Mucosa of stomach (tissue), 1 donor: ENCODE data around the gene DIAPH2.

ENCODE experiments used
- H3K27me3 ChIP-seq: one replicate; pipeline ENCODE4 v1.7.0; 2013; ENCODE audit warnings: mild to moderate bottlenecking, low read length; ENCODE audit not compliant: control insufficient read depth, insufficient read depth
- H3K36me3 ChIP-seq: one replicate; pipeline ENCODE4 v1.7.0; 2013; ENCODE audit warnings: low read length; ENCODE audit not compliant: control insufficient read depth, insufficient read depth
- H3K4me1 ChIP-seq: one replicate; pipeline ENCODE4 v1.7.0; 2013; ENCODE audit warnings: mild to moderate bottlenecking, low read length; ENCODE audit not compliant: control insufficient read depth, insufficient read depth
- H3K4me3 ChIP-seq: one replicate; pipeline ENCODE4 v1.7.0; 2013; ENCODE audit warnings: low read length
- H3K9ac ChIP-seq: one replicate; pipeline ENCODE4 v1.7.0; 2013; ENCODE audit warnings: mild to moderate bottlenecking, low read length, moderate library complexity
- H3K9me3 ChIP-seq: one replicate; pipeline ENCODE4 v1.7.0; 2013; ENCODE audit warnings: mild to moderate bottlenecking, low read length, moderate library complexity; ENCODE audit not compliant: control insufficient read depth
- donor health status: Pancreatic carcinoma.

Gene DIAPH2

DNA sequence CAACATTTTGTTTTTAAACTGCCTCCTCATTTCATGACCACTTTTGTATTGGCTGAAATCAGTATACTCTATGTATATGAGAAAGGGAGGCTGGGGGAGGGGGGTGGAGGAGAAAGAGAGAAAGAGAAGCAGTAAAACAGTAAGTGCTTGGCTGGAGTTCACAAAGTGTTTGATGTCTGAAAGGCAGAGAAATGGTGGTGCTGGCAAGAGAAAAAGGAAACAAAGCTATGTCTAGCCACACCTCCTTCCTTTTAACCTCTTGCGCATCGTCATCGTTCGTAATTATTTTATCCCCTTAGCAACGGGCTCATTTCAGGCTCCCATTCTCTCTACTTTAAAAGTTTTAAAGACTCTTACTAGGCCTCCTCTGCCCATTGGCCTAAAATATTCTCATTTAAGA lies 224.6 kb downstream of the DIAPH2 start:
- no peaks in the 10 kb centered on the region for H3K4me1 ChIP-seq
- no peaks in the 10 kb centered on the region for H3K27me3 ChIP-seq
- H3K9me3 ChIP-seq: no peaks in the 10 kb centered on the region
- no peaks in the 10 kb centered on the region for H3K36me3 ChIP-seq
- H3K9ac ChIP-seq: no peak overlapping the region
- H3K4me3 ChIP-seq: no peak overlapping the region

DNA sequence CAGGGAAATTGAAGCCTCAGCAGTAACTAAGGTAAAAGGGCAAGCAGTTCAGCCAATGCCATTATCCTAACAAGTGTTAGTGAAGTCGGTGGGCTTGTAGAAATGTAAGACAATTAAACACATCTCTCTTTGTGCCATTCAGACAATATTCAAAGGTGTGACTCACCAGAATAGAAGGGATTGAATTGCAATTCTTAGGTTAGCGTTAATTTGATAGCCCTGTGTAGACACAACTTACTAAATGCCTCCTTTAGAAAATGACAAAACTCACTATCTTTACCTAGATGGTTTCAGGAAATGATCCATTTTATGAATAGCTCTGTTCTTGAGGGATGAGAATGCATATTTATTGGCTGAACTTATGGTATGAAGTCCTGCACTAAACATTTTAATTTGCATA lies 234.2 kb downstream of the DIAPH2 start:
- H3K9me3 ChIP-seq: no peaks in the 10 kb centered on the region
- H3K36me3 ChIP-seq: no peaks in the 10 kb centered on the region
- H3K4me1 ChIP-seq: no peaks in the 10 kb centered on the region
- H3K9ac ChIP-seq: no peak overlapping the region
- H3K4me3 ChIP-seq: no peak overlapping the region
- no peaks in the 10 kb centered on the region for H3K27me3 ChIP-seq

DNA sequence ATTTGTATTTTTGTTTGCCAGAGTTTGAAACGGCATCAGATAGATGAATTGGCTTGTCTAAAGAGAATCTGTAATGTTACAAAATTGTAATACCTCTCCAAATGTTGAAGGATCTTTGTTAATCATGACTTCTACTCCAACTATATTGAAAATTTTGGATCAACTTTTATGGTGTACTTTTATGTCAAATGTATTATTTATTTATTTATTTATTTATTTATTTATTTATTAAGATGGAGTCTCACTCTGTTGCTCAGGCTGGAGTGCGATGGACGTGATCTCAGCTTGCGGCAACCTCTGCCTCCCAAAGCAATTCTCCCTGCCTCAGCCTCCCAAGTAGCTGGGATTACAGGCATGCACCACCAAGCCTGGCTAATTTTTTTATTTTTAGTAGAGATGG lies 235.0 kb downstream of the DIAPH2 start:
- Histone ChIP-seq H3K9me3 (no peaks in the 10 kb centered on the region), H3K27me3 (no peaks in the 10 kb centered on the region), H3K4me1 (no peaks in the 10 kb centered on the region), H3K9ac (no peak overlapping the region), H3K36me3 (no peaks in the 10 kb centered on the region), H3K4me3 (no peak overlapping the region)

DNA sequence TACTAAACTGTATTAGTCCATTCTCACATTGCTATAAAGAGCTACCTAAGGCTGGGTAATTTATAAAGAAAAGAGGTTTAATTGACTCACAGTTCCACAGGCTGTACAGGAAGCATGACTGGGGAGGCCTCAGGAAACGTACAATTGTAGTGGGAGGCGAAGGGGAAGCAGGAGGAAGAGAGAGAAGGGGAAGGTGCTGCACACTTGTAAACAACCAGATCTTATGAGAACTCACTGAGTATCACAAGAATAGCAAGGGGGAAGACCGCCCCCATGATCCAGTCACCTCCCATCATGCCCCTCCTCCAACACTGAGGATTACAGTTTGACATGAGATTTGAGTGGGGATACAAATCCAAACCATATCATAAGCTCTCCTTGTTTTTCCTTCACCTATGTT lies 239.9 kb downstream of the DIAPH2 start:
- Histone ChIP-seq H3K4me1 (no peaks in the 10 kb centered on the region), H3K4me3 (no peak overlapping the region), H3K36me3 (no peaks in the 10 kb centered on the region), H3K9me3 (no peaks in the 10 kb centered on the region), H3K27me3 (no peaks in the 10 kb centered on the region), H3K9ac (no peak overlapping the region)

DNA sequence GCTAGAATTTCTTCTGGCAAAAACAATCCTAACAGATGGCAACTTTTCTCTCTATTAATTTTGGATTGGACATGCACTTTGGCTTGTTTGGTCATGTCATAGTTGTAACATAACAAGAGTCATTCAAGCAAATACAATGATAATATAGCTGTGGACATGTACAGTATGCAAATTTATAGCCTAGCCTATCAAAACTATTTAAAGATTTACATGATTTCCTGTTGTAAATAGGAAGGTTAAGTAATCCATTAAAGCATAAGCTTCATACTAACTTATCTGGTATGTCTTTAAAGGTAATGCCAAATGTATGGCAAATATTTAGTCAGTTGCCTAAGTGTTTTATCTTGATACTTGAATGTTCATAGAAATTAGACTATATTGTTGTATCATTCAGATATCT lies 244.4 kb downstream of the DIAPH2 start:
- H3K36me3 ChIP-seq: no peaks in the 10 kb centered on the region
- no peak overlapping the region for H3K4me3 ChIP-seq
- no peak overlapping the region for H3K9ac ChIP-seq
- no peaks in the 10 kb centered on the region for H3K4me1 ChIP-seq
- H3K9me3 ChIP-seq: no peaks in the 10 kb centered on the region
- H3K27me3 ChIP-seq: no peaks in the 10 kb centered on the region

DNA sequence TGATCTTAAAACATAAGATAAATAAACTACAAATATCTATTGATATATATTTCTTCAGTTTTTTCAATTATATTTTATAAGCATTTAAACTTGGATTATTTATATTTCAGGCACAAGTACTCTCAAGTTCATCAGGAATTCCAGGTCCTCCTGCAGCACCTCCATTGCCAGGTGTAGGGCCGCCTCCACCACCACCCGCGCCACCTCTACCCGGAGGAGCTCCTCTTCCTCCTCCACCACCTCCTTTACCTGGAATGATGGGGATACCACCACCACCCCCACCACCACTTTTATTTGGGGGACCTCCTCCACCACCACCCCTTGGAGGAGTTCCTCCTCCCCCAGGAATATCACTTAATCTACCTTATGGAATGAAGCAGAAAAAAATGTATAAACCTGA lies 273.1 kb downstream of the DIAPH2 start:
- no peaks in the 10 kb centered on the region for H3K4me1 ChIP-seq
- H3K36me3 ChIP-seq: no peaks in the 10 kb centered on the region
- no peak overlapping the region for H3K9ac ChIP-seq
- H3K9me3 ChIP-seq: no peaks in the 10 kb centered on the region
- H3K27me3 ChIP-seq: no peaks in the 10 kb centered on the region
- H3K4me3 ChIP-seq: no peak overlapping the region

DNA sequence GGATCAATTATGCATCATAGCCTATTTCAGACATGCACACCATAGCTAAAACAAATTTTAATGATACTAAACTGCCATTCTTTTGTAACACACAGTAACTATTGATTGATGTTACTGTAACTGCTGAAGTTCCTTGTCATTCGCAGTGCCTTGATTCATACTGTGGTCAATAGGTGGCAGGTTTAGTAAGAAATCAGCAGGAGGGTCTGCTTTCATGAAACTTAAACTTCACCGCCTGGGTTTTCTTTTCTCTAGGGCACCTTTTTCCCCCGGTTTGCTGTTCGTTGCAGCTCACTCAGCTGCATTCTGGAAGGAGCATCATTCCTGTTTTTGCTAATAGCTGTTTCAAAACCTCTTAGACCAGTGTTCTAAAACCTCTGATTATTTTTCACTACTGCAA lies 287.2 kb downstream of the DIAPH2 start:
- H3K27me3 ChIP-seq: no peaks in the 10 kb centered on the region
- no peaks in the 10 kb centered on the region for H3K36me3 ChIP-seq
- no peak overlapping the region for H3K9ac ChIP-seq
- H3K9me3 ChIP-seq: no peaks in the 10 kb centered on the region
- no peak overlapping the region for H3K4me3 ChIP-seq
- no peaks in the 10 kb centered on the region for H3K4me1 ChIP-seq

DNA sequence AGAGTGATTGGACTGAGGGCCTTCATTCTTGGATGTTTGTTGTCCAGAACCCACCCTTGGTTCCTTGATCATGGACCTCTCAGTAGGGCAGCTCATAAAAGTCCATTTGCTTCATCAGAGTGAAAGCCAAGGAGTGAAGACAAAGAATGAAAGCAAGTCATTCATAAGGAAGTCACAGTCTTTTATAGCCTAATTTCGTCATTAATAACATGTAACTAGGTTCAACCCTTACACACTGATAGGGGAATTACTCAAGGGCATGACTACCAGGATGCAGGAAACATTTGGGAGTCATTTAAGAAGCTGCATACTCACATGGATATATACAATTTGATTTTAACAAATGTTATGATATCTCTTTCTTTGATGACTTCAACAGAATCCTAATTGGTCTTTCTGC lies 294.3 kb downstream of the DIAPH2 start:
- no peak overlapping the region for H3K9ac ChIP-seq
- H3K9me3 ChIP-seq: no peaks in the 10 kb centered on the region
- no peak overlapping the region for H3K4me3 ChIP-seq
- no peaks in the 10 kb centered on the region for H3K4me1 ChIP-seq
- no peaks in the 10 kb centered on the region for H3K27me3 ChIP-seq
- no peaks in the 10 kb centered on the region for H3K36me3 ChIP-seq

DNA sequence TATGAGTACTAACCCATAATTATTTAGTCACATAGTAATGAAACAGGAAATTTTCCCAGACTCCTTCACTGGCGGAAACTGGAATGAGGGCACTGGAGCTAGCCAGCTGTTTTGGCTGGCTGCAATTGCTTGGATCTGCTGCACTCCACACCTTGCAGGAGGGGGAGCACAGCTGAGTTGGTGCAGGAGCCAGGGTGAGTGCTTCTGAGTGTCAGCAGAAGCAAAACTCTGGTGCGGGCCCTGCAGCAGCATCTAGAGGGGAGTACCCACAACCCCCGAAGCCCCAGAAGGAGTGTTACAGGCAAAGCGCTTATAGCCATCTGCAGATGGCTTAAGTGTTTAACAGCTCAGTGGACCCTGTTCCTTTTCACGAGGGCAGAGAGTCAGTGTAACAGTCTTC lies 295.1 kb downstream of the DIAPH2 start:
- Histone ChIP-seq H3K9ac (no peak overlapping the region), H3K27me3 (no peaks in the 10 kb centered on the region), H3K36me3 (no peaks in the 10 kb centered on the region)

DNA sequence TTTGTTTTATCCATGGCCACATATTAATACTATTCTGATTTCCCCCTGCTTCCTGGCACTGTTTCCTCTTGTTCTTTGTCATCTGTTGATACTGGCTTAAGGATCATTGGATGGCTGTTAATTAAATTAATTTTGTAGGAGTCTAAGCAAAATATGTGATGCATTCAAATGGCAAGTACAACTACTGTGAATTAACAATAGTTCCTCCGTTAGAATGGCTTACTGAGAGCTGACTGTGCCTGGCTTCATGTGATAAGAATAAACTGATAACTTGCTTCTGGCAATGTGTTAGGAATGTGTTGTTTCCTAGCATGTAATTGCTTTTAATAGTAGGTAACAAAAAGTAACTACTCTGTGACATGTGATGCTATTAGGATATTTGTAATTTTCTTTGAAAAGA lies 297.5 kb downstream of the DIAPH2 start:
- Histone ChIP-seq H3K9ac (no peak overlapping the region), H3K4me1 (peaks cover 3% of the 10 kb centered on the region), H3K27me3 (no peaks in the 10 kb centered on the region), H3K36me3 (no peaks in the 10 kb centered on the region), H3K4me3 (no peak overlapping the region), H3K9me3 (no peaks in the 10 kb centered on the region)

More for the DNA sequence above, 295.1 kb downstream of the DIAPH2 start:
- peaks cover 3% of the 10 kb centered on the region for H3K4me1 ChIP-seq
- H3K4me3 ChIP-seq: no peak overlapping the region
- H3K9me3 ChIP-seq: no peaks in the 10 kb centered on the region

DNA sequence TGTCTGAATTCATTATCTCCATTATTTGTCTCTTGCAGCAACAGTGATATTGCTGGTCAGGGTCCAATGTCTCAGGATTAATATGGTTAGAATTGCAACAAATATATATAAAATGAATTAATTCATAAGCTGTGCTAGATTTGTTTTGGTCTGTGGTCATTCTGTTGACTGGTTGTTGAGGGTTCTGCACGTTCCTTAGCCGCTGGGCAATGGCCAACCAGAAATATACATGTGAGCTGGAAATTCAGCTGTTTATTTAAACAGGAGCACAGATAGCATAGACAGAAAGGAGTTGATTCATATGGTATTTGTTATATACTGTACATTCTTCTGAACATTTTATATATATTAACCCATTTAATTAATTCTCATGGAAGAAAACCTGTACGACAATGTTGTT lies 299.9 kb downstream of the DIAPH2 start:
- Histone ChIP-seq H3K36me3 (no peaks in the 10 kb centered on the region), H3K9ac (no peak overlapping the region), H3K4me3 (no peak overlapping the region), H3K27me3 (no peaks in the 10 kb centered on the region), H3K9me3 (no peaks in the 10 kb centered on the region), H3K4me1 (peaks cover 3% of the 10 kb centered on the region)

DNA sequence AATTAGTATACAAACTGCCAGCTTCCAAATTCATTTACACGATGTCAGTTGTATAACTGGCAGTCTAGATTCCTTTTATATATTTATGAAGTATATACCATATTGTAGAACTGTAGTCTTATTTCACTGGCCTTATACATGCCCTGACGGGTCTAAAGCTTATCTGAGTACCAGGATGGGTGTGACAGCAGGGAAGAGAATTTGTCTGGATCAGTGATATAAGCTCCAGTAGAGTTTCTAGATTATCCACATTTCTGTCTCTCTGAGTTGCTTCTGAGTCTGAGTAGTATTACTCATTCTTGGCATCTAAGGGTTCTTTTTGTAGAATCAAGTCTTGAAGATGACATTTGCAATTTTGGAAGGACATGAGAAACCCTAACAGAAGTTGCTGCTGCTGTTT lies 300.4 kb downstream of the DIAPH2 start:
- H3K27me3 ChIP-seq: no peaks in the 10 kb centered on the region
- no peak overlapping the region for H3K9ac ChIP-seq
- no peaks in the 10 kb centered on the region for H3K9me3 ChIP-seq
- peaks cover 3% of the 10 kb centered on the region for H3K4me1 ChIP-seq
- no peak overlapping the region for H3K4me3 ChIP-seq
- no peaks in the 10 kb centered on the region for H3K36me3 ChIP-seq

DNA sequence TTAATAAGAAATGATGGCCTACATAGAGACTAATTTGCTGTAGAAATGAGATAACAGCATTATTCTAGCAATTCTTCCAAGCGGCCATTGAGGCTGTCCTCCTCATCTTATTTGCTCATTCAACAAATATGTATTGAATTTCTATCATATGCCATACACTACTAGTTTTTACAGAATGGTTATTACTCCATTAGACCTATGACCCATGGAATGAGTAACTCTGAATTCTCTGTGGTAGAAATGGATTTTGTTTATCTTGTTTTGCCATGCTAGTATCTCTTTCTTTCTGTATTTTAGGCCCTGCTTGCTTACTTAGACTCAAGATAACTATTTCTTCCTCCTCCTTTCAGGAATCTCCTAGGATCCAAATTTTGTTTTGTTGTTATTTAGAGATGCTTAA lies 302.6 kb downstream of the DIAPH2 start:
- no peak overlapping the region for H3K4me3 ChIP-seq
- H3K9ac ChIP-seq: no peak overlapping the region
- H3K4me1 ChIP-seq: peaks cover 3% of the 10 kb centered on the region
- H3K9me3 ChIP-seq: no peaks in the 10 kb centered on the region
- no peaks in the 10 kb centered on the region for H3K27me3 ChIP-seq
- H3K36me3 ChIP-seq: no peaks in the 10 kb centered on the region
